PC-3 (cell line): ENCODE measurements around the gene ZNF513. TPM values are rescaled to one million over a fixed set of nuclear protein-coding genes. Genes with fewer than 3 reads are reported as not detected.

Experiments
- ATAC-seq: fragments of 200-7000 bp; cut with Tn5 transposase; 2 replicates; pipeline ENCODE4 v1.9.1; 2020; ENCODE audit warnings: mild to moderate bottlenecking, moderate library complexity
- BruUV-seq: library from RNA; stranded (reverse); fragments of 400-500 nt; replicated peaks from 2 replicates; lab custom pipeline; 2021; lab: Mats Ljungman, UMichigan
- CTCF ChIA-PET: fragments of 300-600 bp; sonication (Branson Sonifier 250); formaldehyde crosslinking; loops from one replicate; lab custom pipeline; 2022; ENCODE audit warnings: antibody characterized with exemption; lab: Charles Lee
- POLR2A ChIA-PET: fragments of 300-600 bp; sonication (Branson Sonifier 250); formaldehyde crosslinking; loops from one replicate; lab custom pipeline; 2022; ENCODE audit warnings: antibody characterized with exemption; ENCODE audit not compliant: unreplicated experiment; lab: Charles Lee
- DNase-seq: peaks from one replicate; pipeline ENCODE4 v3.0.0-alpha.2; 2015
- H2AFZ ChIP-seq: fragments of 300-600 bp; sonication (generic); 2 replicates; pipeline ENCODE4 v1.6.0; 2016; ENCODE audit warnings: antibody characterized with exemption, low read length
- H3F3A ChIP-seq: fragments of 300-600 bp; sonication (generic); one replicate; pipeline ENCODE4 v1.6.0; 2017; ENCODE audit warnings: antibody characterized with exemption, low read length, control low read depth, mild to moderate bottlenecking; ENCODE audit not compliant: unreplicated experiment
- H3K27ac ChIP-seq: fragments of 300-600 bp; sonication (generic); 2 replicates; pipeline ENCODE4 v1.5.1; 2016; ENCODE audit warnings: mild to moderate bottlenecking, low read length
- H3K27me3 ChIP-seq: fragments of 300-600 bp; sonication (generic); 2 replicates; pipeline ENCODE4 v1.6.1; 2016; ENCODE audit warnings: low read length, mixed read lengths
- H3K36me3 ChIP-seq: fragments of 300-600 bp; sonication (generic); 2 replicates; pipeline ENCODE4 v1.6.1; 2016; ENCODE audit warnings: low read depth, mixed run types, low read length, mixed read lengths
- H3K4me1 ChIP-seq: fragments of 300-600 bp; sonication (generic); 2 replicates; pipeline ENCODE4 v1.5.1; 2016; ENCODE audit warnings: low read length; ENCODE audit not compliant: insufficient read depth
- H3K4me2 ChIP-seq: fragments of 300-600 bp; sonication (generic); 2 replicates; pipeline ENCODE4 v1.6.0; 2016; ENCODE audit warnings: low read length
- H3K4me3 ChIP-seq: fragments of 300-600 bp; sonication (generic); 2 replicates; pipeline ENCODE4 v1.5.1; 2016; ENCODE audit warnings: mild to moderate bottlenecking, low read length, mixed read lengths
- H3K79me2 ChIP-seq: fragments of 300-600 bp; sonication (generic); 2 replicates; pipeline ENCODE4 v1.6.1; 2017; ENCODE audit warnings: low read length, mixed read lengths
- H3K9ac ChIP-seq: fragments of 300-600 bp; sonication (generic); 2 replicates; pipeline ENCODE4 v1.6.0; 2016; ENCODE audit warnings: mild to moderate bottlenecking, low read length
- H3K9me2 ChIP-seq: fragments of 300-600 bp; sonication (generic); replicated peaks from 2 replicates; pipeline ENCODE4 v1.6.1; 2016; ENCODE audit warnings: mixed run types, low read length, mixed read lengths
- H3K9me3 ChIP-seq: fragments of 300-600 bp; sonication (generic); 2 replicates; pipeline ENCODE4 v1.6.1; 2016; ENCODE audit warnings: low read length, mixed read lengths
- H4K20me1 ChIP-seq: fragments of 300-600 bp; sonication (generic); 2 replicates; pipeline ENCODE4 v1.6.1; 2016; ENCODE audit warnings: low read length, mixed read lengths
- EZH2 ChIP-seq: fragments of 300-600 bp; sonication (generic); IDR thresholded peaks from one replicate; pipeline ENCODE4 v1.6.1; 2017; ENCODE audit warnings: antibody characterized with exemption, mild to moderate bottlenecking, low read length; ENCODE audit not compliant: unreplicated experiment
- EZH2phosphoT487 ChIP-seq: fragments of 300-600 bp; sonication (generic); IDR thresholded peaks from 2 replicates; pipeline ENCODE4 v1.6.1; 2018; ENCODE audit warnings: mild to moderate bottlenecking, antibody characterized with exemption, low read length, borderline replicate concordance
- intact Hi-C: fragments of 100-400 bp; cut with micrococcal nuclease; formaldehyde crosslinking; loops from 2 replicates; pipeline ENCODE4 v1.9.0; 2023
- total RNA-seq: library from RNA; depleted of rRNA; stranded (reverse); fragments of >200 nt; gene quantifications from 2 replicates; pipeline ENCODE4 v1.2.3, GENCODE V29; 2014
- TF ChIP-seq, protein P1 (sequence below): fragments of 300-600 bp; sonication (generic); conservative IDR thresholded peaks from 2 replicates; pipeline ENCODE4 v1.5.1; 2017; ENCODE audit warnings: antibody characterized with exemption, low read depth, mild to moderate bottlenecking, low read length

ZNF513 gene
- total RNA-seq, 1 experiment from 2014 or later: 7.4 TPM

DNA sequence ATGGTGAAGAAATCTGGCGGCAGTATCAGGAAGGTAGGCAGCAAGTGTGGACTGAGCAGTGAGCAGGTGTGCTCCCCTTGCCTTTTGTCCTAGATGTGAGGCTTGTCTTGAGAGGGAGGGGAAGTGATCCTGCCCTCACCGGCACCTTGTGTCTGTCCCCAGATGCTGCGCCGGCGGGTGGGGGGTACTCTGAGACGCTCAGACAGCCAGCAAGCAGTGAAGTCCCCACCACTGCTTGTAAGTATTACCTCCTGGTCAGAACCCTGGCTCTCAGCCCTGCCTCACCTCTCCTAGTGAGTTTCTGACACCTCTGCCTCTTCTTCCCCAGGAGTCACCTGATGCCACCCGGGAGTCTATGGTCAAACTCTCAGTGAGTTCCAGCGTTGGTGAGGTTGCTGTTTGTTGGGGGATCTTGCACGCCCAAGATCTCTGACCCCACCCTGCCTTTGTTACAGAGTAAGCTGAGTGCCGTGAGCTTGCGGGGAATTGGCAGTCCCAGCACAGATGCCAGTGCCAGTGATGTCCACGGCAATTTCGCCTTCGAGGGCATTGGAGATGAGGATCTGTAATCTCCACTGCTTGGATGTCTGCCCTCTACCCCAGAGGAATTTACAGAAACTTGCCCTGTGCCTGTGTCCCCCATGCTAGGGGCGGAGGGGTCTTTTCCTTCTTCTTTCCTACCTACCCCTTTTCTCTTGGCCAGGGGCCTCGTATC lies 4.2 kb downstream of the ZNF513 start:
- Histone ChIP-seq H3K79me2 (peaks cover 23% of the 10 kb centered on the region), H3K4me1 (peaks cover 31% of the 10 kb centered on the region), H3K9me2 (no peaks in the 10 kb centered on the region), H3K27ac (no peak overlapping the region), H3K4me2 (no peak overlapping the region), H3K9me3 (no peaks in the 10 kb centered on the region), H3K4me3 (no peak overlapping the region), H3K36me3 (peaks cover 31% of the 10 kb centered on the region; the same call in 1 of the 2 replicates), H3K9ac (no peak overlapping the region), H2AFZ (no peak overlapping the region), H3F3A (no peaks in the 10 kb centered on the region), H4K20me1 (no peaks in the 10 kb centered on the region), H3K27me3 (no peaks in the 10 kb centered on the region)
- ChIA-PET CTCF (no interaction called here), POLR2A (no interaction called here)
- no peak for ATAC-seq
- no peak for DNase-seq
- intact Hi-C loops: no loop called here
- TF ChIP-seq, protein P1, sequence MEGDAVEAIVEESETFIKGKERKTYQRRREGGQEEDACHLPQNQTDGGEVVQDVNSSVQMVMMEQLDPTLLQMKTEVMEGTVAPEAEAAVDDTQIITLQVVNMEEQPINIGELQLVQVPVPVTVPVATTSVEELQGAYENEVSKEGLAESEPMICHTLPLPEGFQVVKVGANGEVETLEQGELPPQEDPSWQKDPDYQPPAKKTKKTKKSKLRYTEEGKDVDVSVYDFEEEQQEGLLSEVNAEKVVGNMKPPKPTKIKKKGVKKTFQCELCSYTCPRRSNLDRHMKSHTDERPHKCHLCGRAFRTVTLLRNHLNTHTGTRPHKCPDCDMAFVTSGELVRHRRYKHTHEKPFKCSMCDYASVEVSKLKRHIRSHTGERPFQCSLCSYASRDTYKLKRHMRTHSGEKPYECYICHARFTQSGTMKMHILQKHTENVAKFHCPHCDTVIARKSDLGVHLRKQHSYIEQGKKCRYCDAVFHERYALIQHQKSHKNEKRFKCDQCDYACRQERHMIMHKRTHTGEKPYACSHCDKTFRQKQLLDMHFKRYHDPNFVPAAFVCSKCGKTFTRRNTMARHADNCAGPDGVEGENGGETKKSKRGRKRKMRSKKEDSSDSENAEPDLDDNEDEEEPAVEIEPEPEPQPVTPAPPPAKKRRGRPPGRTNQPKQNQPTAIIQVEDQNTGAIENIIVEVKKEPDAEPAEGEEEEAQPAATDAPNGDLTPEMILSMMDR: no peak
- TF ChIP-seq EZH2: no peak
- no peak for TF ChIP-seq EZH2phosphoT487
- BruUV-seq: no TSS peak

DNA sequence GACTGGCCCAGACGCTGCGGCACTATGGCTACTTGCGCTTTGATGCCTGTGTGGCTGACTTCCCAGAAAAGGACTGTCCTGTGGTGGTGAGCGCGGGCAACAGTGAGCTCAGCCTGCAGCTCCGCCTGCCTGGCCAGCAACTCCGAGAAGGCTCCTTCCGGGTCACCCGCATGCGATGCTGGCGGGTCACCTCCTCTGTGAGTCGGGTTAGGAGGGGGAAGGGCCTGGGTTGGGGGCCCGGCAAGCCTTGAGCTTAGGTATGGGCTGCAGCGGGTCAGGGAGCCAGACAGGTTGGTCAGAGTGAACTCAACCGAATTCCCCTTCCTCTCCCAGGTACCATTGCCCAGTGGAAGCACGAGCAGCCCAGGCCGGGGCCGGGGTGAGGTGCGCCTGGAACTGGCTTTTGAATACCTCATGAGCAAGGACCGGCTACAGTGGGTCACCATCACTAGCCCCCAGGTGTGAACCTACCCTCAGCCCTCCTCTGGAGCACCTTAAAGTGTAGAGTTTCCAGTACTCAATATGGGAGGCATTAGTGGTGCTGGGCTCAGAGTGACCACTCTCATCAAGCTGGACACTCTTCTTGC lies 4.9 kb downstream of the ZNF513 start:
- no peaks in the 10 kb centered on the region for H4K20me1 ChIP-seq
- peaks cover 30% of the 10 kb centered on the region for H3K79me2 ChIP-seq
- ChIA-PET CTCF (no interaction called here), POLR2A (no interaction called here)
- peaks cover 31% of the 10 kb centered on the region; the same call in 1 of the 2 replicates for H3K36me3 ChIP-seq
- H3K9me3 ChIP-seq: no peaks in the 10 kb centered on the region
- no peaks in the 10 kb centered on the region for H3K9me2 ChIP-seq
- no peak overlapping the region for H3K4me3 ChIP-seq
- DNase-seq (no peak), ATAC-seq (no peak)
- H3K9ac ChIP-seq: no peak overlapping the region
- no TSS peak for BruUV-seq
- TF ChIP-seq EZH2phosphoT487 (no peak), EZH2 (no peak)
- TF ChIP-seq, protein P1: no peak
- no peaks in the 10 kb centered on the region for H3F3A ChIP-seq
- no peaks in the 10 kb centered on the region for H3K27me3 ChIP-seq
- H3K4me2 ChIP-seq: no peak overlapping the region
- H3K27ac ChIP-seq: no peak overlapping the region
- H2AFZ ChIP-seq: no peak overlapping the region
- intact Hi-C loops: no loop called here
- peaks cover 36% of the 10 kb centered on the region for H3K4me1 ChIP-seq

DNA sequence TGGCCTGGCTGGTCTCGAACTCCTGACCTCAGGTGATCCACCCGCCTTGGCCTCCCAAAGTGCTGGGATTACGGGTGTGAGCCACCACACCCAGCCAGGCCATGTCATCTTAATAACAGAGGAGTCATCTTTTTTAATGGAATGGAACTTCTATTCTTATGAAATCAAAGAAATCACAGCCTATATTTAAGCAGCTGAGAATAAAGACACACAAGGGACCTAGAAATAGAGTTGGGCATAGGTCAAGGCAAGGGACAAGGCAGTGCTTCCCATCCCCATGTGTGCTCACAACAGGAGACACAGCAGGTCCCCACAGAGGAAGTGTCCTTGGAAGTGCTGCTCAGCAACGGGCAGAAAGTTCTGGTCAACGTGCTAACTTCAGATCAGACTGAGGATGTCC lies 7.0 kb downstream of the ZNF513 start:
- TF ChIP-seq EZH2phosphoT487 (no peak), EZH2 (no peak)
- TF ChIP-seq, protein P1: no peak
- H3K36me3 ChIP-seq: peaks cover 31% of the 10 kb centered on the region; the same call in 1 of the 2 replicates
- H3K4me1 ChIP-seq: peaks cover 30% of the 10 kb centered on the region
- DNase-seq (no peak), ATAC-seq (no peak)
- H3K27ac ChIP-seq: no peak overlapping the region
- H3K9ac ChIP-seq: no peak overlapping the region
- H2AFZ ChIP-seq: no peak overlapping the region
- intact Hi-C loops: no loop called here
- no peaks in the 10 kb centered on the region for H3F3A ChIP-seq
- no peak overlapping the region for H3K4me2 ChIP-seq
- no peaks in the 10 kb centered on the region for H3K9me3 ChIP-seq
- no peaks in the 10 kb centered on the region for H3K9me2 ChIP-seq
- H3K4me3 ChIP-seq: no peak overlapping the region
- no TSS peak for BruUV-seq
- H4K20me1 ChIP-seq: no peaks in the 10 kb centered on the region
- H3K79me2 ChIP-seq: peaks cover 41% of the 10 kb centered on the region
- POLR2A ChIA-PET: no interaction called here
- no peaks in the 10 kb centered on the region for H3K27me3 ChIP-seq
- CTCF ChIA-PET: no interaction called here
